Measurements from ENCODE around the gene GADD45GIP1.

Gene GADD45GIP1

DNA sequence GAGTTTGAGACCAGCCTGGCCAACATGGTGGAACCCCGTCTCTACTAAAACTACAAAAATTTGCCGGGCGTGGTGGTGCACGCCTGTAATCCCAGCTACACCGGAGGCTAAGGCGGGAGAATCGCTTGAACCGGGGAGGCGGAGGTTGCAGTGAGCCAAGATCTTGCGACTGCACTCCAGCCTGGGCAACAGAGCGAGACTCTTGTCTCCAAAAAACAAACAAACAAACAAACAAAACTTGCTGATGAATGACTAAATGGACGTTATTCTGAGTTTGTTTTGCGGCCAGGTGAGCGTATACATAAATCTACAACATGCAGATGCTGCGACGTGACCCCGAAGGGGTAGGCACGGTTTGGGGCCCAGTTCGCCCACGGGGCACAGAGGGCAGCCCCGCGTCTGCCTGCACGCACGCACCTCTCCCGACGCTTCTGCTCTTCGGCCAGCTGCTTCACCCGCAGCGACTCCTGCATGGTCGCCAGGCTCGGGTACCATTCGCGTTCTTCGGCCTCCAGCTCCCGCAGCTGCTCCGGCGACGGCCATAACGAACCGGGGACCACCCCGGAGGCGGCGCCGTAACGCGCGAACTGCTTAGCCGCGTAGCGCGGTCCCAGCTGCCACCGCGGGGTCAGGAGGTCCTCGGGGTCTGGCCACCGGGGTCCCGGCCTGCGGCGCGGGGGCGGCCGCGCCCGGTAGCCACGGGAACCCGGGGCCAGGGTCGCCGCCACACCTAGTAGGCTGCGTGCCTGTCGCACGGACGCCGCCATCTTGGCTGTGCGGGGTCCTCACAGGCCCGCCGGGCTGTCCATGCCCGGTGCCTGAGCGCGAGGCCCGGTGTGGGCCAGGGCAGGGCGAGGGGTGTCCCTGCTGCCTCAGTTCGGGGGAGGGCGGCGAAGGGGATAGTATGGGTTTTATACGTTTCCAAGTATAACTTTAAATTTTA lies at the start of gene GADD45GIP1:
GADD45GIP1 (minus strand) TSS at position 778 of the 943 bp plus-strand sequence; CDS start at position 767, 11 bp downstream.
- ATAC-seq, result peak; percentile 94
- peak; percentile 90 for DNase-seq

DNA sequence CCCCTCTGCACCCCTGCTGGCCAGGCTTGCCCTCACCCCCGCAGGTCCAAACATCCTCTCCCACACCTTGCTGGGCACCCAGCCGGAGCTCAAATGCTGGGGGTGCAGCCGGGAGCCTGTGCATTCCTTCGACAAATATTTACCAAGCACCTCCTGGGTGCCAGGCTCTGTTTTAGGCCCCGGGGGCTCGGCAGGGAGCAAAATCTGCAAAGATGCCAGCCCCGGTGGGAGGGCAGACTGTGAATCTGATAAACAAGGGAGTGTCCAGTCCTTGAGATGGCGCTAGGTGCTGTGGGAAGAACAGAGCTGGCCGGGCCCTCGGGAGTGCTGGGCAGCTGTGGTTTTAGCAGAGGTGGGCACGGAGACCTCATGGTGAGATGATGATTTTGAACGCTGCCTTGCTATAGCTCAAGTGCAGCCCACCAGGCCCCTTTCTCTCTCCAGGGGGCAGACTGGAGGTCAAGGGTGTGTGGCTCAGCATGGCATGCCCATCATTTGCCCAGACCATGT lies 48.9 kb upstream of the GADD45GIP1 start:
- DNase-seq (no peak), ATAC-seq (no peak)

DNA sequence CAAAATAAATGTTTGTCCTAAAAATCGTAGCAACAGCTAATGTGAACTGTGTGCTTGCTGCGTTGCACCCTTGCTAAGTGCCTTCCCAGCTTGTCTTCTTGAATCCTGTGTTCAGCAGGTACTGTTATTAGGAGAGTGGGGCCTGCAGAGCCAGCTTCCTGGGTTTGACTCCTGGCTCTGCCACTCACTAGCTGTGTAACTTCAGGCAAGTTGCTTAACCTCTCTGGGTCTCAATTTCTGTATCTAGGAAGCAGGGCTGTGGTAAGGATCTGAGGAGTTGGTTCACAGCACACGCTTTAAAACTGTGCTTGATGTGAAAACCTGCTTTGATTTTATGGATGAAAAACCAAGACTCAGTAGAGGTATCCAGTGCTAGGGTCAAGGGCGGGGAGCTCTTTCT lies 48.2 kb upstream of the GADD45GIP1 start:
- DNase-seq (no peak), ATAC-seq (no peak)

DNA sequence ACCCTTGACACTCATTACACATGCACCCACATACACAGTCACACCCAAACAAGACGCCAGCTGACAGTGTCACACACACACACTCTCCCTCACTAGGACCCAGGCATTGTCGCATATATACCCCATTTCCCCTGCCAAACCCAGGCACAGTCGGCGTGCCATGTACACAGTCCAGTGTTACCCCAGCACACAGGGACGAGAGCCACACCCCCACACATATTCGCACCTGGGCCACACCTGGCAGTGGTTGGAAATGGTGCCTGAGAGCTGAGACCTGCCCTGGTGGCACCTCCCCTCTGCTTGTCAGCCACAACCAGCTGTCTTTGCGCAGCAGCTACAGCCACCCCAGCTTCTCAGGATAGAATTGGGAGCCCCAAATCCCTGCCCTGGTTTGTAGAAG lies 47.2 kb upstream of the GADD45GIP1 start:
- ATAC-seq (no peak), DNase-seq (no peak)

DNA sequence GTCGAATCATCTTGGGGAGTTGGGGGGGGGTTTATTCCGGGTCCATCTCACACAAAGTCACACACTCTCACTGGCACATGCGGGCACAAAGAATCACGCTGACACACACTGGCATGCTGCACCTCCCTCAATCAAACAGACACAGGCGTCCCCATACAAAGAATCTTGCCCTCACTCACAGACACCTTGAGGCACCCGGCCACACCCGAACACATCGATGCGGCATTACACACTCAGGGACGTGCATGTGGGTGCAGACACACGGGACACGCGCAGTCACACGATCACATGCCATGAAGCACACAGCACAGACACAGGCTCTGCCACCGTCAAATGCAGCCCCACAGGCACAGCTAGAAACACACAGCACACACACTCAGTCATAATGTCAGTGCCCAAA lies 46.1 kb upstream of the GADD45GIP1 start:
- ATAC-seq (no peak), DNase-seq (no peak)

DNA sequence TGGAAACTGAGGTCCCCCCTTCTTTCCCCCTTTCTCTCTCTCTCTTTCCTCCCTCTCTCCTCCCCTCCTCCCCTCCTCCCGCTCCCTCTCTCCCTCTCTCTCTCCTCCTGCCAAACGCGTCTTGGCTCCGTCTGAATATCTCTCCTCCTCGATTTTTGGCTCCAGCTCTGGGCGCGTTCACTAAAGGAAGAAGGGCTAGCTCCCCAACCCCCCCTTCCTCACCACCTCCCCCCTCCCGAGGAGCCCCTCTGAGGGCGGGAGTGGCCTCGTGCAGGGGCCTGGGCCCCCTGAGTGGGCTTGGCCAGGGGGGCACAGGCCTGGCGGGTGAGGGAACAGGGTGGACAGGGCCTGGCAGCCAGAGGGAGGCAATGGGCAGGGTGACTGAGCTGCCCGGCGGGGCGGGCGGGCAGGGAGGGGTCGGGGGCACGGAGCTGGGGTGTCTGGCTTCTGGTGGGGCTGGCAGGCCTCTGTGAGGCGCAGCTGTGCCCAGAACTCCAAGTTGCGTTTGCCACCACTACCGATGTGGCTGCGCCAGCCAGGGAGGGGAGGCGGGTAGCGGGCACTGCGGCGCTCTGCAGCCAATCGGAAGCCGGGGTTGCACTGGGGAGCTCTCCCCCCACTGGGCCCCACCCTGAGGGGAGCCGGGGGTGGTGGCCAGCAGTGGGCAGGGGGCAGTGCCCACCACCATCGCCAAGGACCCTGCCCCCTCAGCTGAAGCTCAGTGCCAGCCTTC lies 45.3 kb upstream of the GADD45GIP1 start:
- no peak for ATAC-seq
- no peak for DNase-seq

DNA sequence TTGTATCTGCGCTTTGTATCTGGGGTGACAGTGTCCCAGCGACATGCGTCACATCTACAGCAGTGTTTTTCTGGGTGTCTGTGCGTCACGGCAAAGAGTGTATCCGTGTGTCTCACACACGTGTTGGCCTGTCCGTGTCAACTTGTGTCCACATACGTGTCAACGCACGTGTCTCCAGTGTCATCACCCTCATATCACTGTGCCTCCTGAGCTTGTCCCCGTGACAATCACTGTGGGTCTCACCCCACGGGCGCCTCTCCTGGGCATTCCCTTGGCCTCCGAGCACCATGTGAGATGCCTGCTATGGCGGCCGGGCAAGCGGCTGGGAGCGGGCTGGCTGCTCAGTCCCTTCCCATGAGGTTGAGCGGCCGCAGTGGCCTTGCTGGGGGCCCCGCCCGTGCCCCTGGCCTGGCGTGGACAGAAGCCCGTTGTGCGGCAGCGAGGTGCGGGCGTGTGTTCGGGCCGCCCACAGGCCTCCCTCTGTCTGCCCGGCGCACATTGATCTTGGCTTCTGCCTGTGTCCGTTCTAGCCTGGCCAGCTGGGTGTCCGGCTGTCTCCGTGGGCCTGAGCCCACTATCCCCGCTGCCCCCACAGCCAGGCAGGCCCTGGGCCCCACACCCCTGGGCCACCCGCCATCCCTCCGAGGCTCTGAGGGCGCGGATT lies 44.6 kb upstream of the GADD45GIP1 start:
- DNase-seq (no peak), ATAC-seq (no peak)

DNA sequence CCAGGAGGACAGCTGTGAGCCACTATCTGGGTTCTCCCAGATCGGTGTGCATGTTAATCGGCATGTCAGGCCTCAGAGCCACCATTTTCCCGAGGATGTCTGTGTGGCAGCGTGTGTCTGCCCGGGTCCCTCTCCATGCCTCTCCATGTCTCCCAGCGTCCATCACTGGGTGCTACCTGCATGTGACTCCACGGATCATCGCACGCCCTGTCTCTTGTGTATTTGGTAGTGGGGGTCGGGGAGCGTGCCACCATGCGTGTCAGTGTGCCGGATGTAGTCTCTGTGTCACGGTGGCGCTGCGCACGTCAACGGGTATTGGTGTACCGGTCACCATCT lies 44.1 kb upstream of the GADD45GIP1 start:
- no peak for ATAC-seq
- no peak for DNase-seq

DNA sequence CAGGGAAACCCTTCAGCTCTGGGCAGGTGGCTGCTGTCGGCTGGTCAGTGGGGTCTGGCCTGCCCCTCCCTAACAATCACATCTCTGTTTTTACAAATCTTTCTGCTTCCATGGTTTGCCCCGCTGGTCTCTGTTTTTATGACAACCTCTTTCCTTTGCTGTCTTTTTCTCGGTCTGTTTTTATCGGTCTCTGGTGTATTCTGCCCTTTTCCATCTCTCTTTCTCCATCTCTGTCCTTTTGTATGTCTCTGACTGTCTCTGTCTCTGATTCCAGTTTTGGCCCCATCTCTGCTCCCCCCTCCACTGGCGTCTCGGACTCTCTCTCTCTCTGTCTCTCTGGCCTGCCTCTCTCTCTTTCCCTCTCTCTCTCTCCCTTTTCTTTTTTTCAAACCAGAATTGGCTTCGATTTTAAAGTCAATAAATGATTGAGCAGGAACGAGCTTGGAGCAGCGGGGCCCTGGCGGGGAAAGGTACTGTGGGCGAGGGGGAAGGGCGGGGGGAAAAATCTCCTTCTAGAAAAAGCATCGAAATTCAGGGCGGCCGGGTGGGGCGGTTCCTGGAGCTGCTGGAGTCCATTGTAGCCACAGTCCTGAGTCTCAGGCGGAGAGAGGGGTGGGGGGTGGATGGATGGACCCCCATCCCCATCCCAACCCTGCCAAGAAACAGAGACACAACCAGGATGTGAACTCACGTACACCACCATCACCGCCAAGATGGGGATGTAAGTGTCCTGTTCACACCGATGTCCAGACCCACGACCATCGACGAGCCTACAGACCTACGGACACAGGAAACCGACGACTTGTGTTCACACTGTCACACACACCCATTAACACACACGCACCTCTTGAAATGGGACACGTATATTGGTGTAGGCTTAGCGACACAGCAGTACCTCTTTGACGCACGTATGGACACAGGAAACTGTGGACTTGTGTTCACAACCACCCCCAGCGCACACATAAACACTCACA lies 41.2 kb upstream of the GADD45GIP1 start:
- DNase-seq, result no peak
- ATAC-seq, result no peak

DNA sequence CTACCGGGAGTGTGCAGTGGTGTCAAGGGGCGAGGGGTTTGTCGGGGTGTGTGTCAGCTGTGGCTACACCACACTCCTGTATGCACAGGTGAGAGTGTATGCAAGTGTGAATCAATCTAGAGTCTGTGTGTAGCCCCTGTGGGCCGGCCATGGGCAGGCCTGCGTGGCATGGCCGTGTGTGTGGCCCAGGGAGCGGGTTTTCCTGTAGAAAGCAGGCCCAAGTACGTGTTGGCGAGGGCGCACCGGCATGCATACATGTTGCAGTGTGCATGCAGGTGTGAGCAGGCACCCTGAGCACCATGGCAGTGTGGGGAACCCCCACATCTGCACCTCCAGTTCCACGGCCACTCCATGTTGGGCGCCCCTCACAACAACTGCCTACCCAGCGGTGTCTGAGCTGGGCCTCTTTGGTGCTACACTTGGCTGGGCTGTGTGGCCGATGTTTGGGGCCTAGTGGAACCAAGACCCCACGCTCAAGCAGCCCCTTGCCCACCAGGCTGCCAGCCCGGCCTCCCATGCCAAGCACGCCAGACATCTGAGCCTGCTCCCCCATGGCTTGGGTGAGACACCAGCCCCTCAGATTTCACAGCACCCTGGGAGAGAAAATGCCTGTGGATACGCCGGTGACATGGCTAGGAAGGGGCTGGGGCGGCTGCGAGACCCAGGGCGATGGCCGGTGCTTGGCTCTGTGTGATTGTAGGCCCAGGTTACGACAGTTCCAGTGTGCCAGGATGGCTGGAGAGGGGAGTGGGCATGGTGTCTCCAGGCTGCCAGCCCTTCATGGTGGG lies 40.4 kb upstream of the GADD45GIP1 start:
- ATAC-seq (no peak), DNase-seq (no peak)

DNA sequence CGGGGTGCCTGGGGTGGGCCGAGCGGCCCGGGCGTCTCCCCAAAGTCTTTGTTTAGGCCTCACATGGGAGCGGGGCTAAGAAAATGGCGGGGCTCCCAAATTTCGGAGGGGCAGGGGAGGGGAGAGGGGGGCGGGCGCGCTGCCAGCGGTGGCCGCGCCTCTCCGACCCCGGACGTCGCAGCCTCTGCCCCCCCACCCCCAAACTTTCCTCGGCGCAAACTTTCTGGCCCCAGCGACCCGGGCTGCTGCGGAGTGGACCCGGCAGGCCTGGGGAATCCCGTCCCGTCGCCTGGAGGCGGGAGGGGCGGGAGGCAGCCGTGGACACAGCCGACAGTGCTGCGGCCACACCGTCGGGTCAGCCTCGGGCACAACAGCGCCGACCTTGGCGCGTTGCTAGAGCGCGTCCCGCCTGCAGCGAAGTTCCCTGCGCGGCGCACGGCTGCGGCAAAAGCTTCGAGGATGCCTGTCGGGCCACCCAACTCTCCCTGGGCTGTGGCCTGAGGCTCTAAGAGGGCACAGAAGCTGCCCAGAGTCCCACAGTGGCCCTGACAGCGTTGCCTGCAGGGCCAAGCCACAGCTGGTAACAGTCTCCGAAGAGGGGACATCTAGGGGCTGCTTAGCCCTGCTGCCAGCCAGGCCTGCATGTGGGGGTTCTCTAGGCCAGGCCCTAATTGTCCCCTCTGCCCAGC lies 39.5 kb upstream of the GADD45GIP1 start:
- ATAC-seq (peak; percentile 12), DNase-seq (no peak)

DNA sequence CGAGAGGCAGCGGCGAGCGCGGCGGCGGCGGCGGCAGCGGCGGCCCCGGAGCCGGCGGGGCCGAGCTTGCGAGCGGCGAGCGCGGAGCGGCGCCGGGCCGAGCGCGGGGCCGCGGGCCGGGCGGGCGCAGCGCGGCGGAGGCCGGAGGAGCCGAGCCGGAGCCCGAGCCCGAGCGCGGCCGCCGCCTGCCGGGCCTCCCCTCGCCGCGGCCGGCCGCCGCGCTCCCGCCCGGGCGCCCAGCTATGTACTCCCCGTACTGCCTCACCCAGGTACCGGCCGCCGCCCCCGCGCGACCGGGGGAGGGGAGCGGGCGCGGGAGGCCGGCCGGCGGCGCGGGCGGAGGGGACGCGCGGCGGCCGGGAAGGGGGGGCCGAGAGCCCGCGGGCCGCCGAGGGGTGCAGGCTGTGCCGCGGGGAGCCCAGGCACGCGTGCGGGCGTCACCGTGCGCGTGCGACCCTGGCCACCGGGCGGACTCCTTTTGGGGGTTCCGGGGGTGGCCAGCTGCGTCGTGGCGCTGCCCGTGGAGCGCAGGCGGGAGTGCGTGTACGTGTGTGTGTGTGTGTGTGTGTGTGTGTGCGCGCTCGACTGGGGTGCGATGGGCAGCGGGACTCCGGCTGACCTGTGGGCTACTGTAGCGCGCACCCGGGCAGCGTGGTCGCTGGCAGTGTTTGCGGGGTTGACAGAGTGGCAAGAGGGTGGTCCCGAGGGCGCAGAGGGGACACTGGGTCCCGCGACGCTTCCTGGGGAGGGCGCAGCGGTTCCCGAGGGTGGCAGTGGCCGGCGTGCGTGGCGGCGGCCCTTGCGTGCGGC lies 38.8 kb upstream of the GADD45GIP1 start:
- DNase-seq, result no peak
- ATAC-seq, result peak; percentile 20

DNA sequence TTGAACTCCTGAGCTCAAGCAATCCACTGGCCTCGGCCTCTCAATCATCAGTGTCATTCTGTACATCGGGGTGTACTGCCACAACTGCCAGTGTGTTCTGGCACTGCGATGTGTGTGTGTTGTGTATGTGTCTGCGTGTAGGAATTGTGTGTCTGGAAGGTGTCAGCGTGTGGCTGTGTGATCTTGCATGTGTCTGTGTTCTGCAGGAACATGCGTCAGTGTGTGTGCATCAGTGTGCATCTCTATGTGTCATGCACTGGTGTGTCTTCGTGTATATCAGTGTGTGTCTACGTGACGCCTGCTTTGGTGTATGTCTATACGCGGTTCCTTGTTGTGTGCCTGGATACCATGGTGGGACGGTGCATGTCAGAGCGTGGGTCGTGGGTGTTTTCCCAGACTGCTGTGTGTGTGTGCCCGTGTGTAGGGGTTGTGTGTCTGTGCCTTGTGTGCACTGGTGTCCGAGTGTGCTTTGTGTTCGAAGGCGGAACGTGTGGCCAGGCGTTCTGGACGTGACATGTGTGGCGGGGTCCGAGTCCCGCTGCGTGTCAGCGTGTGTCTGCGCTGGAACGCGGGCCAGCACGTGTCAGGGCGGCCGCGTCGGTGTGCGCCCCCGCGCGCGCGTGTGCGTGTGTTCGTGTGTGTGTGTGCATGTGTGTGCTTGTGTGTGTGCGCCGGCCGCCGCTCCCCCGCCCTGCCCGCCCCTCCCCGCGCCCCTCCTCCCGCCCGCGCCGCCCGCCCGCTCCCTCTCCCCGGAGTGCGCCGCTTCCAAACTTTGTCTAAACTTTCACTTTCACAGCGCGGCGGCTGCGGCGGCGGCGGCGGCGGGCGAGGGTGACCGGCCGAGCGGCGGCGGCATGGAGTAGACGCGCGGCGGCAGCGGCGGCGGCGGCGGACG lies 37.9 kb upstream of the GADD45GIP1 start, which contains the start of gene NFIX:
NFIX (plus strand) TSS at position 775 of the 895 bp plus-strand sequence. CDS start 363 bp downstream, outside the sequence.
- no peak for ATAC-seq
- DNase-seq, result peak; percentile 67

DNA sequence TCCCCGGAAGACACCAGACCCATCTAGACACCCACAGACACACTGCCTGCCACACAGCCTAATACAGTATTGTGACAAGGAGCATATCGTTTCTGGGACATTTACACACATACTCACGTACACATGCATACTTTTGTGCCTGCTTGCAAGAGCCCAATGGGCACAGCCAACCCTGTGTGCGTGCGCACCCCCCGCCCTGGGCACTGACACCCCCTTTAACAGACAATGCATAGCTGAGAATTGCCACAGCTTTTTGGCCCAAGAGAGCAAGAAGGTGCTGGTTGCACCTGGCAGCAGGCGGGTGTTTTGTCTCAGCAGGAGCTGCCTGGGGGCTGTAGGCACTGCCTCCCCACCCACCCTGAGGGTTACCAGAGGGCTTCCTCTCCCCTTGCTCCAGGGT lies 36.5 kb upstream of the GADD45GIP1 start:
- DNase-seq (no peak), ATAC-seq (no peak)

DNA sequence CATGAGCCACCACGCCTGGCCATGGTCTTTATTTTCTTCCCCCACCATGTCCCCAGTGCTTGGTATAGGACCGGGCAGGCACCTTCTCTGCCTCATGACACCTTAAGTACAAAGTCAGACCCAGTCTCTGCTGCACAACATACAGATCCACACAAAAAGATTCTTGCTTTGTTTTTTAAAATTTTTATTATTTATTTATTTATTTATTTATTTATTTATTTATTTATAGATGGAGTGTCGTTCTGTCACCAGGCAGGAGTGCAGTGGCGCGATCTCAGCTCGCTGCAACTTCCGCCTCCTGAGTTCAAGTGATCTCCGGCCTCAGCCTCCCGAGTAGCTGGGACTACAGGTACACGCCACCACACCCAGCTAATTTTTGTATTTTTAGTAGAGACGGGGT lies 35.7 kb upstream of the GADD45GIP1 start:
- DNase-seq (no peak), ATAC-seq (no peak)

DNA sequence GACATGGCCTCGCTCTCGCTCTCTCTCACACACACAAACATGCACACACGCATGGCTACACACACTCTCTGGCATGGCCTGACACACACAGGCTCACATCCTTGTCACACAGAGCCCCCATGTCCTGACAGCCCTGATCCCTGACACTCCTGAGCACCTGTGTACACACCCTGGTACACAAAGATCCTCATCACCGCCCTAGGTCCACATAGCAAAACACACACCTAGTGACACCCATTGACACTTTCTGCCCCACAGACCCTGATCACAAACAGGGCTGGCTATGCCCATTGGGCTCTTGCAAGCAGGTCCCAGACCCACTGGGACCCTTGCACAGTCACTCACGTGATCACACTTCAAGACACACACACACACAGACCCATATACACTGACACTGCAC lies 34.3 kb upstream of the GADD45GIP1 start:
- DNase-seq (no peak), ATAC-seq (no peak)

DNA sequence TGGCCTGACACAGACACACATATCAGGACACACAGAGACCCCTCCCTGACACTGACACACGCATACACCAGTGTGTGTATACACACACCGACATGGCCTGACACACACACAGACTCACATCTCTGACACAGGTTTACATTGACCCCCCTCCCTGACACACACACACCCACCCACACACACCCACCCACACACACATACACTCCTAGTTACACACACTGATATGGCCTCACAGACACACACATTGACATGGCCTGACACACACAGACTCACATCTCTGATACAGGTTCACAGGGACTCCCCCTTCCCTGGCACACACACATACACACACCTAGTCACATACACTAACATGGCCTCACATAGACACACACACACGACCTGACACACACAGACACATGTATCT lies 33.8 kb upstream of the GADD45GIP1 start:
- no peak for ATAC-seq

DNA sequence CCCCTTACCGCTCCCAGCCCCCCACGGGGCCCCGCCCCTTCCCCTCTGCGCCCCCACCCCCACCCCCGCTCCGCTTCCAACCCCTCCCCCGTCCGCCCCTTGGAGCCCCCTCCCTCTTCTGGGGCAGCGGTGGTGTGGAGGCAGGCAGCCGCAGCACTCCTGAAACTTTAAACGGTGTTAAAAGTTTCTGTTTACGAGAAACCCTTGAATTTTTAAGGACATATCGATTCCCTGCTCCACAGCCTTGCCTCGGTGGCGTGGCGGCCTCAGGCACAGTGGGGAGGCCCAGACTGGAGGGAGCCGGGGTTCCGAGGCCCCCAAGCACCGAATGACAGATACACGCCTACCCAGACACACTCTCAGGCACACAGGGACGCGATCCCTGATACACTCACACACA lies 33.4 kb upstream of the GADD45GIP1 start:
- no peak for ATAC-seq
- DNase-seq, result no peak

More for the DNA sequence above, 33.8 kb upstream of the GADD45GIP1 start:
- no peak for DNase-seq

Data from stimulated activated naive CD8-positive, alpha-beta T cell treated with anti-CD3 and anti-CD28 coated beads, Interleukin-15, Interleukin-2, amounts not matched to agents 100 U/mL and 50 U/mL, for 24 hours (primary cell).